Measurements from ENCODE around the gene CARMIL3.

The CARMIL3 gene

GRCh38 chr14:24072881-24073877 lies 21.4 kb downstream of the CARMIL3 start:
- H3K27me3 ChIP-seq (ENCODE audit: insufficient read depth, poor library complexity, severe bottlenecking), result no peaks in the 10 kb centered on the region
- H3K27ac ChIP-seq (replicated peaks), result no peak overlapping the region
- no peak for TF ChIP-seq POLR2AphosphoS5 (IDR thresholded peaks at IDR 0.05; ENCODE audit: low read depth)
- no peak for TF ChIP-seq CTCF (IDR thresholded peaks at IDR 0.05; ENCODE audit: insufficient read depth, low read length)
- H3K4me3 ChIP-seq (replicated peaks; ENCODE audit: insufficient read depth, low read length), result no peak overlapping the region
- DNase-seq (ENCODE audit: low read depth in 1 of 2, low spot score in 1 of 2), result no peak

- TF ChIP-seq CTCF (IDR thresholded peaks at IDR 0.05; ENCODE audit: insufficient read depth, low read length), result no peak
- no peak for TF ChIP-seq REST (IDR thresholded peaks at IDR 0.05; ENCODE audit: insufficient replicate concordance, low read depth)
- TF ChIP-seq POLR2AphosphoS5 (IDR thresholded peaks at IDR 0.05; ENCODE audit: low read depth), result no peak
- no peak for TF ChIP-seq GABPA (IDR thresholded peaks at IDR 0.05; ENCODE audit: low read depth)
- TF ChIP-seq SPI1 (IDR thresholded peaks at IDR 0.05; ENCODE audit: borderline replicate concordance, low read depth), result no peak
- no peak overlapping the region for H3K4me3 ChIP-seq (replicated peaks; ENCODE audit: insufficient read depth, low read length)
- H3K27ac ChIP-seq (replicated peaks), result no peak overlapping the region
- no peaks in the 10 kb centered on the region for H3K27me3 ChIP-seq (ENCODE audit: insufficient read depth, poor library complexity, severe bottlenecking)
- no peak for DNase-seq (ENCODE audit: low read depth in 1 of 2, low spot score in 1 of 2)
Measured at GRCh38 chr14:24074625-24075484, 23.0 kb downstream of the CARMIL3 start.

- TF ChIP-seq GABPA (IDR thresholded peaks at IDR 0.05; ENCODE audit: low read depth), result no peak
- TF ChIP-seq CTCF (IDR thresholded peaks at IDR 0.05; ENCODE audit: insufficient read depth, low read length), result no peak
- no peak for TF ChIP-seq POLR2AphosphoS5 (IDR thresholded peaks at IDR 0.05; ENCODE audit: low read depth)
- TF ChIP-seq SPI1 (IDR thresholded peaks at IDR 0.05; ENCODE audit: borderline replicate concordance, low read depth), result no peak
- TF ChIP-seq REST (IDR thresholded peaks at IDR 0.05; ENCODE audit: insufficient replicate concordance, low read depth), result no peak
Measured at GRCh38 chr14:24075485-24076301, 23.9 kb downstream of the CARMIL3 start.

More at GRCh38 chr14:24075485-24076301, 23.9 kb downstream of the CARMIL3 start:
- no peak for DNase-seq (ENCODE audit: low read depth in 1 of 2, low spot score in 1 of 2)
- H3K27me3 ChIP-seq (ENCODE audit: insufficient read depth, poor library complexity, severe bottlenecking), result peaks cover 3% of the 10 kb centered on the region
- H3K4me3 ChIP-seq (replicated peaks; ENCODE audit: insufficient read depth, low read length), result no peak overlapping the region
- H3K27ac ChIP-seq (replicated peaks), result no peak overlapping the region
